Fibroblast of the aortic adventitia (primary cell): ENCODE data around the gene MYOF. TPM values are rescaled to one million over a fixed set of nuclear protein-coding genes. Genes with fewer than 3 reads are reported as not detected.
A peak's percentile ranks its signal among the peaks of the same experiment; 100 is the strongest.
"Not testable (repeated sequence)": the region's sequence is repeated elsewhere in the genome, so short reads cannot be mapped to it uniquely, and the experiment has no call there.

Experiments used
- DNase-seq: peaks from one replicate; pipeline ENCODE4 v3.0.0-alpha.2; 2010; ENCODE audit warnings: low read depth
- H3K4me3 ChIP-seq: 2 replicates; pipeline ENCODE4 v1.5.1; 2011; ENCODE audit warnings: low read depth, mild to moderate bottlenecking, control low read depth, low read length, moderate library complexity
- CTCF ChIP-seq: IDR thresholded peaks from 2 replicates; pipeline ENCODE4 v1.5.1; 2011; ENCODE audit warnings: mild to moderate bottlenecking, low read length, control low read depth, inconsistent platforms; ENCODE audit not compliant: insufficient read depth
- total RNA-seq: library from RNA; depleted of rRNA; stranded (reverse); fragments of >200 nt; gene quantifications from 2 replicates; pipeline ENCODE4 v1.2.3, GENCODE V29; 2012; ENCODE audit warnings: low replicate concordance

MYOF gene
- total RNA-seq, 1 donor = 381 TPM

DNA sequence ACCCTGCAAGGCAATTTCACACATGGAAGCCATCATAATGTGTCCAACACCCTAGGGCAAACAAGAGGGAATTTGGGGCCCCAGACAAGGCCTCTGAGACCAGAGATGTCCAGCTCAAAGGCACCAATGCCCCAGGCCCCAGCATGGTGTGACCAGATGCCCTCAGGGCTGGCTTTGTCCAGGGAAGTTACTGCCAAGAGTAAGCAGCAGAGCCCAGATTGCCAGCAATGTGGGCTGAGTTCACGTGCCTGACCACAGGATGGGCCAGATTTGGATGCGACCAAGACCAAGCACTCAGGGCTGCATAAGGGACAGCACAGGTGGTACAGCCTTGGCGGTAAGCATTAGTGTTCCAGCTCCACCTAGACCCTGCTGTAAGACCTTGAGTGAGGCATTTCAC, 12.7 kb downstream of the MYOF start:
- DNase-seq = no peak
- TF ChIP-seq CTCF = no peak
- H3K4me3 ChIP-seq = no peak overlapping the region

DNA sequence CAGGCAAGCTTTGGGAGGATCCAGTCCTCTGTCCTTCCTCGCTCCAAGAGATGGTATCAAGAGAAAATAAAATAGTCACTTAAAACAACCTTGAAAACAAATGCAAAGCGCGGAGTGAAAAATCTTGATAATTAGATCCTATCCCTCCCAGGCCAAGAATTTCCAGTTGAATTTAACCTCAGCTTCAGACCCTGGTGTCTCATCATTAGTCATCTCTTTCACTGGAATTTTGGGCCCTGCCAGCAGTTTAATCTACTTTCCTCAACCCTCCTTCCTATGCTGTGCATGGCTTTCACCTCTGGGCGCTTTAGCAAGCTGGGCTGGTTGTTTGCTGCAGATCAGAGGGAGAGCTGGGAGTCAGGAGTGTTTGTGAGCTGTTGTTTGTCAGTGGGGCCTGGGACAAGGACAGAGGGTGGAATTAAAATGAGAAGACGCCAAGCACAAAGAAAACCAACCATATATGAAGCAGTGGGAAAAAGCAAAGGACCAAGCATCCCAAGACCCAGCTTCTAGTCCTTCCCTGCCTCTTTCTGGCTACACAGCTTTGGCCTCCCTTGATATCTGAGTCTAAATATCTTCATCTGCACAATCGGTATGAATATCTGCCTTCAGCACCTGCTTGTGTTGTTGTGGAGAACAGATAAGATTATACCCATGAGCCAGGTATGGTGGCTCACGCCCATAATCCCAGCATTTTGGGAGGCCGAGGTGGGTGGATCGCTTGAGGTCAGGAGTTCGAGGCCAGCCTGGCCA, 13.5 kb downstream of the MYOF start:
- peak; percentile 95 for DNase-seq
- peak overlapping the region; percentile 36 for H3K4me3 ChIP-seq
- peak; percentile 48 for TF ChIP-seq CTCF

- H3K4me3 ChIP-seq, DNase-seq: not testable (repeated sequence)
These were observed 14.5 kb downstream of the MYOF start for GRCh38 chr10:93467635-93468034.

GRCh38 chr10:93465806-93466675, 16.1 kb downstream of the MYOF start:
- H3K4me3 ChIP-seq = no peak overlapping the region
- peak; percentile 92 for DNase-seq
- TF ChIP-seq CTCF = no peak

GRCh38 chr10:93464776-93465388, 17.3 kb downstream of the MYOF start:
- peak; percentile 69 for DNase-seq
- no peak overlapping the region for H3K4me3 ChIP-seq

GRCh38 chr10:93463723-93464476, 18.2 kb downstream of the MYOF start:
- H3K4me3 ChIP-seq = no peak overlapping the region
- TF ChIP-seq CTCF = no peak
- DNase-seq = peak; percentile 89

More at GRCh38 chr10:93464776-93465388, 17.3 kb downstream of the MYOF start:
- TF ChIP-seq CTCF = no peak
